Measurements from ENCODE around the gene MAEL. TPM values are rescaled to one million over a fixed set of nuclear protein-coding genes. Genes with fewer than 3 reads are reported as not detected.

The MAEL gene
- total RNA-seq, 1 experiment from 2014 or later, result not detected

GRCh38 chr1:166948856-166949350 is 40.2 kb upstream of the MAEL start:
- Histone ChIP-seq H2AK5ac (ENCODE audit: insufficient read length, low read length) (no peak overlapping the region), H3K18ac (ENCODE audit: insufficient read length, low read depth, low read length) (no peak overlapping the region), H2AFZ (ENCODE audit: low read length) (no peak overlapping the region), H2BK15ac (ENCODE audit: low read depth, low read length) (no peak overlapping the region), H3K9ac (ENCODE audit: extremely low read depth, insufficient read length, low read length) (no peak overlapping the region), H3K79me1 (ENCODE audit: insufficient read depth, low read depth, low read length, poor library complexity, severe bottlenecking) (no peaks in the 10 kb centered on the region), H2BK120ac (ENCODE audit: low read depth, low read length, poor library complexity, severe bottlenecking) (no peak overlapping the region), H4K20me1 (ENCODE audit: control insufficient read depth, insufficient read depth, insufficient read length) (no peaks in the 10 kb centered on the region), H3K4me1 (ENCODE audit: insufficient read depth, low read length) (0 out of 2 replicates have a peak, but pooled peaks cover 7% of the 10 kb centered on the region), H4K8ac (replicated peaks; ENCODE audit: insufficient read length, low read depth, low read length) (no peak overlapping the region), H3K4ac (ENCODE audit: low read depth, low read length) (no peak overlapping the region), H3K56ac (ENCODE audit: insufficient read length, low read depth, low read length) (no peak overlapping the region), H3K9me3 (ENCODE audit: control insufficient read depth, low read depth, low read length) (no peaks in the 10 kb centered on the region), H4K5ac (ENCODE audit: insufficient read length, low read depth, low read length) (no peak overlapping the region), H3T11ph (ENCODE audit: low read length) (no peak overlapping the region), H3K23me2 (ENCODE audit: insufficient read length, low read depth, low read length, poor library complexity, severe bottlenecking) (peaks cover 3% of the 10 kb centered on the region), H2BK5ac (ENCODE audit: insufficient read length, low read length) (no peak overlapping the region), H2BK12ac (ENCODE audit: insufficient read length, low read depth, low read length) (no peak overlapping the region), H3K4me2 (ENCODE audit: insufficient read depth, insufficient read length, low read length) (no peak overlapping the region), H3K27me3 (ENCODE audit: insufficient read depth, low read length) (peaks cover 3% of the 10 kb centered on the region; the same call in 1 of the 2 replicates), H2BK20ac (ENCODE audit: low read depth, low read length, poor library complexity, severe bottlenecking) (no peak overlapping the region), H3K79me2 (ENCODE audit: insufficient read depth, low read length) (no peaks in the 10 kb centered on the region), H4K91ac (ENCODE audit: insufficient read length, low read depth, low read length) (no peak overlapping the region), H3K14ac (ENCODE audit: insufficient read depth, low read length) (no peak overlapping the region), H3K27ac (ENCODE audit: insufficient read length, low read depth, low read length) (no peak overlapping the region), H3K23ac (ENCODE audit: insufficient read length, low read depth, low read length) (no peak overlapping the region)
- Mint-ChIP-seq H3K4me1 (peaks cover 46 to 54% of the 10 kb centered on the region in 2 experiments), H3K9me3 (no peaks in the 10 kb centered on the region), H3K27me3 (ENCODE audit: low read depth) (peaks cover 70% of the 10 kb centered on the region), H3K27ac (no peak overlapping the region), H3K4me3 (no peak overlapping the region), H3K36me3 (ENCODE audit: insufficient read depth in 1 of 3, low read depth in 3 of 3) (peaks cover 0 to 2% (median 0%) of the 10 kb centered on the region in 3 experiments; a peak in 1 of 7 replicates)
- no peak for DNase-seq
- no CpG with 5 or more reads among the region's 2 CpGs for WGBS (ENCODE audit: extremely low coverage, insufficient read length, low lambda C conversion rate)
- TF ChIP-seq CTCF (conservative IDR thresholded peaks at IDR 0.05), result no peak

Data from H9 (cell line).